IPS-15b (cell line): ENCODE data around the gene C9orf43.
A peak's percentile ranks its signal among the peaks of the same experiment; 100 is the strongest.
"Not testable (repeated sequence)": the region's sequence is repeated elsewhere in the genome, so short reads cannot be mapped to it uniquely, and the experiment has no call there.

Source experiments
- H3K27me3 ChIP-seq: one replicate; pipeline ENCODE4 v1.6.1; 2013; ENCODE audit warnings: low read length; ENCODE audit not compliant: control insufficient read depth, insufficient read depth
- H3K36me3 ChIP-seq: one replicate; pipeline ENCODE4 v1.6.1; 2013; ENCODE audit warnings: low read length; ENCODE audit not compliant: control insufficient read depth, insufficient read depth
- H3K4me1 ChIP-seq: one replicate; pipeline ENCODE4 v1.6.1; 2013; ENCODE audit warnings: mild to moderate bottlenecking, low read length; ENCODE audit not compliant: control insufficient read depth, insufficient read depth
- H3K4me3 ChIP-seq: one replicate; pipeline ENCODE4 v1.5.1; 2013; ENCODE audit warnings: low read depth, low read length
- H3K9ac ChIP-seq: one replicate; pipeline ENCODE4 v1.6.1; 2013; ENCODE audit warnings: low read depth, mild to moderate bottlenecking, low read length
- H3K9me3 ChIP-seq: one replicate; pipeline ENCODE4 v1.6.1; 2013; ENCODE audit warnings: mild to moderate bottlenecking, low read length; ENCODE audit not compliant: control insufficient read depth, insufficient read depth

Gene C9orf43, protein sequence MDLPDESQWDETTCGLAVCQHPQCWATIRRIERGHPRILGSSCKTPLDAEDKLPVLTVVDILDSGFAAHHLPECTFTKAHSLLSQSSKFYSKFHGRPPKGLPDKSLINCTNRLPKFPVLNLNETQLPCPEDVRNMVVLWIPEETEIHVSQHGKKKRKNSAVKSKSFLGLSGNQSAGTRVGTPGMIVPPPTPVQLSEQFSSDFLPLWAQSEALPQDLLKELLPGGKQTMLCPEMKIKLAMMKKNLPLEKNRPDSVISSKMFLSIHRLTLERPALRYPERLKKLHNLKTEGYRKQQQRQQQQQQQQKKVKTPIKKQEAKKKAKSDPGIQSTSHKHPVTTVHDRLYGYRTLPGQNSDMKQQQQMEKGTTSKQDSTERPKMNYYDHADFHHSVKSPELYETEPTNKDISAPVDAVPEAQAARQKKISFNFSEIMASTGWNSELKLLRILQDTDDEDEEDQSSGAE

DNA sequence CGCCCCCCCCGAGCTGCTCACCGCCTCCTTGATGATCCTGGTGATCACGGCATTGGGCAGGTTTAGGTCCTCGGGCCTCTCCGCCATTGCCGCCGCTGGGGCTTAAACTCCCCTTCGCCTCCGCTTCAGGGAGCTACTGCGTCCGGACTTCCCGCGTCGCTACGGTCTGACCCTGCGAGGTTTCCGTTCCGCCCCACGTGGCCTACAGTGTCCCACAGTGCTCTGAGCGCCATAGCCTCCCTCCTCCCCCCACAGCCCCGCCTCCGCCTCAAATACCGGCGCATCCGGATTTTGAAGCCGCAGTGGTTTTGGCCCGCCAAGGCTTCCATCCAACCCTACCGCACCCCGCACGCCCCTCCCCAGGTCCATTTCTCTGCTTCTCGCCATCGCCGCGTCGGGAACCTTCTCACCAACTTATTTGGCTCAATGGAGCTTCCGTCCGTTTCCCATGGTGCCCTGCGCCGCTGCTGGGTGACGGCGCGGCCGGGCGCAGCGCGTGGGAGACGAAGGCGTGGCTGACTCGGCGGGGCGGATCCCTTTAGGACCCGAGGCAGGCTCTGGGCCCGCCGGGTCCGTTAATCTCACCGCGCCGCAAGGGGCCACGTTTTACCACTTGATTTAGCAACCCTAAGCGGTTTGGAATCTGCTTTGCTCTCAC lies at the start of gene C9orf43, which contains the start of gene POLE3:
Gene C9orf43 (plus strand): TSS at position 541 of the 658 bp plus-strand sequence. CDS start 2,747 bp downstream, outside the sequence.
Gene POLE3 (minus strand): TSS at position 469 of the 658 bp plus-strand sequence. CDS start 382 bp downstream, at position 87.
- H3K27me3 ChIP-seq: no peaks in the 10 kb centered on the region
- peaks cover 10% of the 10 kb centered on the region for H3K36me3 ChIP-seq
- peak within 1 kb of the TSS; percentile 59 for H3K4me3 ChIP-seq

DNA sequence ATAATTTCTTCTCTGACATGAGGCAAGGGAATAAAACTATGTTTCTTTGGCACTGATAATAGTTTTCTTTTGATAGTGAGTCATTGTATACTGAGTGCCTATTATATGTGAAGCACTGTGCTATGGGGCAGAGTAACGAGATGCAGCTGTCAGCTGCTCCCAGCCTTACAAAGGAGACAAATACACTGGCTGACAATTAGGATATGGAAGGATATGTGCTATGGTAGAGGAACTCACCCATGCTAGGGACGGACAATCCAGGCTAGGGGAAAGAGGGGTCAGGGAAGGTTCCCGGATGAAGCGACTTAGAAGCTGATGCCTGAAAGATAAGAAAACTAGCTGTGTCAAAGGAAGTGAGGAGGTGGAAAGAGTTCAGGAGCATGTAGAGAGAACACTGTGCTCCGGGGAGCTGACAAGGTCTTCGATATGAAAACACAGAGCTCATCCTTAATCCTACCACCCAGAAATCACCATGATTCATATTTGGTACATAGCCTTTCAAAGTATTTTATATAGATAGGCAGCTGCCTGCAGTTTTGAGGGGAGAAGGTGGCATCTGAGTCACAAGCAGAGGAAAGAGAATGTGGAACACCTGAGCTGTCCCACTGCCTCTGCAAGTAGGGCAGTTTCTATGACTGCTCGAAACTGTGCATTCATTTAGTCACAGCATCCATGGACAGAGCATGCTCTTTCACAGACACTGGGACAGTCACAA lies 49.1 kb upstream of the C9orf43 start:
- Histone ChIP-seq H3K9me3 (no peaks in the 10 kb centered on the region), H3K4me1 (no peaks in the 10 kb centered on the region), H3K4me3 (no peak overlapping the region), H3K36me3 (no peaks in the 10 kb centered on the region), H3K27me3 (no peaks in the 10 kb centered on the region), H3K9ac (no peak overlapping the region)

More for the DNA sequence above, at the start of gene C9orf43, which contains the start of gene POLE3:
- Histone ChIP-seq H3K9ac (peak within 1 kb of the TSS; percentile 93), H3K9me3 (no peaks in the 10 kb centered on the region), H3K4me1 (no peaks in the 10 kb centered on the region)

DNA sequence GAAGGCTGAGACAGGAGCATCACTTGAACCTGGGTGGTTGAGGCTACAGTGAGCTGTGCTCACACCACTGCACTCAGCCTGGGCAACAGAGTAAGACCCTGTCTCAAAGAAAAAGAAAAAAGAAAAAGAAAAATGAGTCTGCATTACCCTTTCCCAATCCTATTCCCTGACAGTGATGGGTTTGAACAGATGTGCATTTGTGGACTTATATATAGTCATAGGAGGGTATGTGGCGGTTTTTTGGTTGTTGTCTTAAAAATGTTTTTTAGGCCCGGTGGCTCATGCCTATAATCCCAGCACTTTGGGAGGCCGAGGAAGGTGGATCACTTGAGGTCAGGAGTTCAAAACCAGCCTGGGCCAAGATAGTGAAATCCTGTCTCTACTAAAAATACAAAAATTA lies 47.2 kb upstream of the C9orf43 start:
- no peak overlapping the region for H3K9ac ChIP-seq
- H3K4me3 ChIP-seq: no peak overlapping the region
- H3K36me3 ChIP-seq: no peaks in the 10 kb centered on the region
- H3K4me1 ChIP-seq: no peaks in the 10 kb centered on the region
- H3K27me3 ChIP-seq: no peaks in the 10 kb centered on the region
- no peaks in the 10 kb centered on the region for H3K9me3 ChIP-seq

DNA sequence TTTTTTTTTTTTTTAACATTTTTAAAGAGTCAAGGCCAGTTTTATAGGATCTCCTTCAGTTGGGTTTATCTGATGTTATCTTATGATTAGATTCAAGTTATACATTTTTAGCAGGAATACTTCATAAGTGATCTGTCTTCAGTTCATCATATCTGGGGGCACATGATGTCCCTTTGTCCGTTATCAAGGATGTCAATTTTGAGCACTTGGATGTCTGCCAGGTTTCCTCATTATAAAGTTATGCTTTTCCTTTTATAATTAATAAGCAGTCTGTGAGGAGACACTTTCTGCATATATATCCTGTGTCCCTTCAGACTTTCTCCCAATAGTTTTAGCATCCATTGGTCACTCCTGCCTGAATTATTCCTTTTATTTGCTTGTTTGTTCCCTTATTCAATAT lies 45.6 kb upstream of the C9orf43 start:
- H3K4me3 ChIP-seq: no peak overlapping the region
- no peaks in the 10 kb centered on the region for H3K27me3 ChIP-seq
- H3K36me3 ChIP-seq: no peaks in the 10 kb centered on the region
- H3K4me1 ChIP-seq: no peaks in the 10 kb centered on the region
- H3K9me3 ChIP-seq: no peaks in the 10 kb centered on the region
- no peak overlapping the region for H3K9ac ChIP-seq

DNA sequence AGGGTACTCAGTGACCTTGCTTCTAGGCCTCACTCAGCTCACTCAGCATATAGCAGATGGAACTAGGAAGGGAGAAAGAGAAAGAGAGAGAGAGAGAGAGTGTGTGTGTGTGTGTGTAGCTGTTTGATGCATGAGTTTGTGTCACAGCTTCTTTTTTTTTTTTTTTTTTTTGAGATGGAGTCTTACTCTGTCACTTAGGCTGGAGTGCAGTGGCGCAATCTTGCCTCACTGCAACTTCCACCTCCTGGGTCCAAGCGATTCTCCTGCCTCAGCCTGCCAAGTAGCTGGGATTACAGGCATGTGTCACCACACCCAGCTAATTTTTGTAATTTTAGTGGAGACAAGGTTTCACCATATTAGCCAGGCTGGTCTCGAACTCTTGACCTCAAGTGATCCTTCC lies 44.9 kb upstream of the C9orf43 start:
- not testable (repeated sequence) for H3K27me3 ChIP-seq, H3K9me3 ChIP-seq, H3K9ac ChIP-seq, H3K4me1 ChIP-seq, H3K36me3 ChIP-seq, H3K4me3 ChIP-seq

DNA sequence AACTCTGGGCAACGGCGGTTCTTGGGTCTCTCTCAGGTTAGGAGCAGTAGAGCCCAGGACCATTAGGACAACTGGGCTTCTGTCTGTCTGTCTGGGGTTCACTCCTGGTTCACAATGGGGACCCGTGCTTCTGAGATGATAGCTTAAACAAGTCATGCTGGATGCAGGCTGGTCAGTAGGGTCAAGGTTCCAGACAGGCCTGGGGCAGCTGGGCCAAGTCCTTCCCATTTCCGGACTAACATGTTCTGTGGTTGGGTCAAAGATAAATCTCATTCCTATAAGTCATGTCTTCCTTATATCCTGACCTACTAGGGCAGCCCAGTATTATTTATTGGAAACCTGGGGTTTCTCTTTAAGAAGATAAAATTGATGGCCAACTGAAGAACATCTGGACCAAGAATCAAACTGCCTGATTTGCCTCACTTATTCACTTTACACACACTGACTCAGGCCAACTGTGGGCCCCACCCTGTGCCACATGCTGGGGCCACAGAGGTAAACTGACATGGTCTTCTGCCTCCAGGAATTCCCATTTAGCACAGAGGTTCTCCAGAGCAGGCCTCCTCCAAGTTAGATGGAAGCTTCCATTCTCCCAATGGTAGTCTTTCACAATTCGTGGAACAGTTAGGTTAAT lies 42.1 kb upstream of the C9orf43 start:
- Histone ChIP-seq H3K9ac (no peak overlapping the region), H3K36me3 (no peaks in the 10 kb centered on the region), H3K4me3 (no peak overlapping the region), H3K9me3 (no peaks in the 10 kb centered on the region), H3K4me1 (peaks cover 4% of the 10 kb centered on the region), H3K27me3 (no peaks in the 10 kb centered on the region)

DNA sequence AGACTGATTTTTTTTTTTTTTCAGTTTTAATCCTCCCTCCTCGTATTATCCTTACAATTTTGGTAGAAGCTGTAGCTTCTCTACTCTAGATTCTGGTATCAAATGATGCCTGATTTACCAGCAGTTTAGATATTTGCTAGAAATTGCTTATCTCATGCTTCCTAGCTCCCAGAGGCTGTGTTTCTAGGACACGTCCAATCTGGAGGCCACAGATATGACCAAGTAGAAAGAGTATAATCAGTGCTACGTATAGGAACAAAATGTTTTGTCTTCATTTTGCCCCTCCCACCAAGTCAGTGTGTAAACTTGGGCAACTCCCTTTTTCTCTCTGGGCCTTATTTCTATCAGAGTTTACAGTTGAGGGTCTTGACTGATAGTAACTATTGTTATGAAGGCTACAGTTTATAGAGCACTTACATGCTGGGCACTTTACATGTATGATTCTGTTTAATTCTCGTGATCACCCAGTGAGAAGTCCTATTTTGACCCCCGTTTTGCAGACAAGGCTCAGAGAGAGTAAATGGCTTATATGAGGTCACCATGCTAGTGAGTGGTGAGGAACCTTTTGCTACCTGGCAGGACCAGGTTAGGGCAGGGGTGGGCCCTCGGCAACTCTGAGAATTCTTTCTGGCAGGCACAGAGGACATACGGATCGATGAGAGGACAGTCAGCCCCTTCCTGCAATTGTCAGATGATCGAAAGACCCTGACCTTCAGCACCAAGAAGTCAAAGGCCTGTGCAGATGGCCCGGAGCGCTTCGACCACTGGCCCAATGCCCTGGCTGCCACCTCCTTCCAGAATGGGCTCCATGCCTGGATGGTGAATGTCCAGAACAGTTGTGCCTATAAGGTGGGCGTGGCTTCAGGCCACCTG lies 41.3 kb upstream of the C9orf43 start:
- Histone ChIP-seq H3K9ac (no peak overlapping the region), H3K27me3 (no peaks in the 10 kb centered on the region), H3K4me3 (no peak overlapping the region), H3K9me3 (no peaks in the 10 kb centered on the region), H3K4me1 (peaks cover 4% of the 10 kb centered on the region), H3K36me3 (peaks cover 4% of the 10 kb centered on the region)

DNA sequence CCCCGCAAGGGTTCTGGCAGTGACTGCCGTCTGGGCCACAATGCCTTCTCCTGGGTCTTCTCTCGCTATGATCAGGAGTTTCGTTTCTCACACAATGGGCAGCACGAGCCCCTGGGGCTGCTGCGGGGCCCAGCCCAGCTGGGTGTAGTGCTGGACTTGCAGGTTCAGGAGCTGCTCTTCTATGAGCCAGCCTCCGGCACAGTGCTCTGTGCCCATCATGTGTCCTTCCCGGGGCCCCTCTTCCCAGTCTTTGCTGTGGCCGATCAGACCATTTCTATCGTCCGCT lies 40.7 kb upstream of the C9orf43 start:
- no peaks in the 10 kb centered on the region for H3K9me3 ChIP-seq
- H3K4me1 ChIP-seq: peaks cover 4% of the 10 kb centered on the region
- H3K36me3 ChIP-seq: peaks cover 6% of the 10 kb centered on the region
- no peak overlapping the region for H3K4me3 ChIP-seq
- H3K27me3 ChIP-seq: no peaks in the 10 kb centered on the region
- no peak overlapping the region for H3K9ac ChIP-seq

DNA sequence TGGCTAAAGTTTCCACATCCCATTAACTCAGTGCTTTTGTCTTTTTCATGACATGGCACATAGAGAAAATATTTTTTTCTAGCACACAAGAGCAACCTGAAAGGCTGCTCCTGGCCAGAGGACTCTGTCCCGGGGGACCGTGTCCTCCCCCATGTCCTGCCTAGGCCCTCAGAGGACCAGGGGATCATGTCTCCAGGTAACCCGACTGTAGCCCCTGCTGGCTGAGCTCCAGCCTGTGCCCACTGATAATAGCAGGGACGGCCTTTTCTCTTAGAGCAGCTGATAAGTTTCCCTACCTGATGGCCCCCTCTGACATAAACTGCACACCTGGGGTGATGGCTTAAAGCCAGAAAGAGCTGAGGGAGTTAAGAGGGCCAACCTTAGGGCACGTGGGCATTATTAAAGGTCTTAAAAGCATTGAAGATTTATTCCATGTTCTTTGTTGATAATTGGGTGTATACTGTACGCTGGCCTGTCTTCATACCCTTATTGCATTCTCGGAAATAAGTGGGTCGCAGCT lies 39.7 kb upstream of the C9orf43 start:
- Histone ChIP-seq H3K4me3 (no peak overlapping the region), H3K36me3 (peaks cover 6% of the 10 kb centered on the region), H3K9me3 (no peaks in the 10 kb centered on the region), H3K9ac (no peak overlapping the region), H3K4me1 (peaks cover 4% of the 10 kb centered on the region), H3K27me3 (no peaks in the 10 kb centered on the region)

DNA sequence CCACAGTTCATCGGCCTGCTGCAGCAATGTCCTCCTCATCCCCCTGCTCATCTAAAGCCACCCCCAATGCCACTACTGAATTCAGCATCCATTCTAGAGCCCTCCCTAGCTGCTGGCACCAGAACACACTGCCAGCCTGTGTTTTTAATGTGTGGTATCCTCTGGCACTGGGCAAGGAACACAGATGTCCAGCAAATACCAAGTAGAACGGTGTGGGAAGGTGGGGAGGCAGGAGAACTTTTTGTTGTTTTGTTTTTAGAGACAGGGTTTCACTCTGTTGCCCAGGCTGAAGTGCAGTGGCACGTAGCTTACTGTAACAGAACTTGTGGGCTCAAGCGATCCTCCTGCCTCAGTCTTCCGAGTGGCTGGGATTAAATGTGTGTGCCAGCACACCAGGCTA lies 38.5 kb upstream of the C9orf43 start:
- Histone ChIP-seq H3K27me3 (no peaks in the 10 kb centered on the region), H3K36me3 (peaks cover 6% of the 10 kb centered on the region), H3K4me1 (peaks cover 4% of the 10 kb centered on the region), H3K9me3 (no peaks in the 10 kb centered on the region), H3K9ac (no peak overlapping the region), H3K4me3 (no peak overlapping the region)
